Activated B cell treated with CpG ODN at 0.5 μM for 24 hours (primary cell): ENCODE results near the gene SMIM15. TPM values are rescaled to one million over a fixed set of nuclear protein-coding genes. Genes with fewer than 3 reads are reported as not detected.

ENCODE experiments used
- ATAC-seq: fragments of 200-7000 bp; cut with Tn5 transposase; one replicate; pipeline ENCODE4 v1.10.0; 2021; ENCODE audit warnings: low read depth, mild to moderate bottlenecking, moderate library complexity
- CTCF ChIA-PET: fragments of 350-600 bp; sonication (Branson Sonifier 250); formaldehyde crosslinking; loops from one replicate; lab custom pipeline; 2021; ENCODE audit warnings: antibody characterized with exemption; lab: Charles Lee
- POLR2A ChIA-PET: fragments of 350-600 bp; sonication (Branson Sonifier 250); formaldehyde crosslinking; loops from one replicate; lab custom pipeline; 2021; ENCODE audit warnings: antibody characterized with exemption; lab: Charles Lee
- DNase-seq: peaks from one replicate; pipeline ENCODE4 v3.0.0; 2022
- H3K27ac Mint-ChIP-seq: one replicate; pipeline ENCODE4 v1.8.0; 2020; ENCODE audit warnings: mixed read lengths
- H3K27me3 Mint-ChIP-seq: one replicate; pipeline ENCODE4 v1.8.0; 2021; ENCODE audit warnings: mixed read lengths
- H3K36me3 Mint-ChIP-seq: one replicate; pipeline ENCODE4 v1.8.0; 2021; ENCODE audit warnings: low read depth, mixed read lengths
- H3K4me1 Mint-ChIP-seq: one replicate; pipeline ENCODE4 v1.8.0; 2021; ENCODE audit warnings: mixed read lengths
- H3K4me3 Mint-ChIP-seq: one replicate; pipeline ENCODE4 v1.8.0; 2020; ENCODE audit warnings: mild to moderate bottlenecking, mixed read lengths
- H3K9me3 Mint-ChIP-seq: one replicate; pipeline ENCODE4 v1.8.0; 2020; ENCODE audit warnings: mixed read lengths
- intact Hi-C: fragments of 100-400 bp; cut with micrococcal nuclease; formaldehyde crosslinking; loops from one replicate; pipeline ENCODE4 v1.15.1; 2024
- total RNA-seq: library from RNA; stranded (reverse); gene quantifications from 2 replicates; pipeline ENCODE4 v1.2.3, GENCODE V29; 2022
- TF ChIP-seq, protein P1 (sequence below): fragments of 200-600 bp; IDR thresholded peaks from one replicate; pipeline ENCODE4 v1.8.0; 2022; ENCODE audit warnings: antibody characterized with exemption, mild to moderate bottlenecking

Gene SMIM15
- total RNA-seq, 1 donor from 2014 or later: 35.7 TPM

DNA sequence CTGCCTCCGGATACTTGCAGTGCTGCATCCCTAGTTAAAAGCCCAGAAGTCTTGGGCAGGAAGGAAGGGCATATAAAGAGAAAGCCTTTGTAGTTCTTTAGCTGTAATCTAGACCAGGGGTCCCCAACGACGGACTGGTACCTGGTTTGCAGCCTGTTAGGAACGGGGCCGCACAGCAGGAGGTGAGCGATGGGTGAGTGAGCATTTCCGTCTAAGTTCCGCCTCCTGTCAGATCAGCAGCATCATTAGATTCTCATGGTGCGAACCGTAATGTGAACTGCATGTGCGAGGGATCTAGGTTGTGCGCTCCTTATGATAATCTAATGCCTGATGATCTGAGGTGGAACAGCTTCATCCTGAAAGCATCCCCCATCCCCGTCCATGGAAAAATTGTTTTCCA lies 1.6 kb upstream of the SMIM15 start:
- ChIA-PET POLR2A (interaction anchor here (0.7 to 4.3 kb wide), 2 partner anchors 13 to 168 kb away, joined by 5 to 20 read pairs; partner anchors contain the start of gene ZSWIM6), CTCF (no interaction called here)
- H3K4me3 Mint-ChIP-seq: no peak overlapping the region
- H3K27me3 Mint-ChIP-seq: no peaks in the 10 kb centered on the region
- H3K36me3 Mint-ChIP-seq: peaks cover 31% of the 10 kb centered on the region
- TF ChIP-seq, protein P1, sequence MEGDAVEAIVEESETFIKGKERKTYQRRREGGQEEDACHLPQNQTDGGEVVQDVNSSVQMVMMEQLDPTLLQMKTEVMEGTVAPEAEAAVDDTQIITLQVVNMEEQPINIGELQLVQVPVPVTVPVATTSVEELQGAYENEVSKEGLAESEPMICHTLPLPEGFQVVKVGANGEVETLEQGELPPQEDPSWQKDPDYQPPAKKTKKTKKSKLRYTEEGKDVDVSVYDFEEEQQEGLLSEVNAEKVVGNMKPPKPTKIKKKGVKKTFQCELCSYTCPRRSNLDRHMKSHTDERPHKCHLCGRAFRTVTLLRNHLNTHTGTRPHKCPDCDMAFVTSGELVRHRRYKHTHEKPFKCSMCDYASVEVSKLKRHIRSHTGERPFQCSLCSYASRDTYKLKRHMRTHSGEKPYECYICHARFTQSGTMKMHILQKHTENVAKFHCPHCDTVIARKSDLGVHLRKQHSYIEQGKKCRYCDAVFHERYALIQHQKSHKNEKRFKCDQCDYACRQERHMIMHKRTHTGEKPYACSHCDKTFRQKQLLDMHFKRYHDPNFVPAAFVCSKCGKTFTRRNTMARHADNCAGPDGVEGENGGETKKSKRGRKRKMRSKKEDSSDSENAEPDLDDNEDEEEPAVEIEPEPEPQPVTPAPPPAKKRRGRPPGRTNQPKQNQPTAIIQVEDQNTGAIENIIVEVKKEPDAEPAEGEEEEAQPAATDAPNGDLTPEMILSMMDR: no peak
- no peak for DNase-seq
- peaks cover 28% of the 10 kb centered on the region for H3K4me1 Mint-ChIP-seq
- no peaks in the 10 kb centered on the region for H3K9me3 Mint-ChIP-seq
- intact Hi-C loops: loop anchor here (2.0 to 10.0 kb wide), 2 partner anchors 219 to 469 kb away; partner anchors contain the start of genes ERCC8 and NDUFAF2
- no peak for ATAC-seq
- no peak overlapping the region for H3K27ac Mint-ChIP-seq

DNA sequence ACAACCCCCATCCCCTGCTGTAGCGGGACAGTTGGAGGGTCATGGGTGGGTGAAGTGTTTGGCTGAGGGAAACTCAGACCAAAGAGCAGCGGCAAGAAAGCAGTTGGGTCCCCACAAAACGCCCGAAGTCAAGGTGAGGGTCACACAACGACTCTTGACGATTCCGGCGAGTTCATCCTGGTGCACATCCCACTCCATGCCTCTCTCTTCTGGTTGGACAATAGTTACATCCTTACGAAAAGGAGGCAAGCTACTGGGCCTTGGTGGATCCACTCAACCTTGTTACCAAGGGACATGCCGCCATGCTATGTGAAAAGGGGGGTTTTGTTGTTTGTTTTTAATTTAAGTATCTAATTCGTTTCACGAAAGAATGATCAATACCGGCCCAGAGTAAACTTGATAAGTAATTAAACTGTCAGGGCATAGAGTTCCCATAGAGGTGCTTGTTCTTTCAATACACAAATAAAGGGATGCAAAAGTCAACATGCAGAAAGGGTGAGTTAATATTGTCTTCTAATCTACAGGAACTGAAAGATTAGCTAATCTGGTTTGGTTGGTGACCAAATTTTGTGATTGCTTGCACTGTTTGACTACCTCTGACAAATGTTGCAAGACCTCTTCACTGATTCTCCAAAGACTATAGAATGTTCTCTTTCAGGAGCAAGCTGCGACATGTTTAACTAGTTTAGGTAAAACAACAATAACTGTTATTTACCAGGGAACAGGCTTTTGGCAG lies 732 bp upstream of the SMIM15 start:
- no peak for DNase-seq
- intact Hi-C loops: loop anchor here (1.0 to 10.0 kb wide), 4 partner anchors 169 to 468 kb away; partner anchors contain the start of genes ERCC8, NDUFAF2 and ZSWIM6
- ATAC-seq: no peak
- Mint-ChIP-seq H3K27ac (peak overlapping the region; percentile 95), H3K4me1 (peaks cover 30% of the 10 kb centered on the region), H3K9me3 (no peaks in the 10 kb centered on the region), H3K27me3 (no peaks in the 10 kb centered on the region), H3K4me3 (peak overlapping the region; percentile 95), H3K36me3 (peaks cover 39% of the 10 kb centered on the region)
- POLR2A ChIA-PET: interaction anchor here (4.3 kb wide), 1 partner anchor 168 kb away, joined by 20 read pairs; the partner anchor contains the start of gene ZSWIM6
- TF ChIP-seq, protein P1: no peak
- CTCF ChIA-PET: no interaction called here

DNA sequence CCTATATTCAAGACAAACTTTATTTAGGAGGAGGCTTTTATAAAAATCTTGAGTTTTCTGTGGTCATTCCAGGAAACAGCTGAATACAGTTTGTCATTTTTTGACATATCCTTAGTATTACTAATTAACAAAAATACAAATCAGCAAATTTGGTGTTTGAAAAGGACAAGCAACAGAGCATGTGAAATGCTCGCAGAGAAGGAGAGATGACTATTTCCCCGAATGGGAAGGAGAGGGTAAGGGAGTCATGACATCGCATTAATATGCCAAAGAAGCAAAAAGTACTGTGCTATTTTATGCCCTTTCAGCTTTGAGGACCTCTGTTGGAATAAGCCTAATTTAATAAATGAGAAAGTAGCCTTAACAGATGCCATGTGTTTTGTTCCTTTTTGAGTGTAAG lies 1.8 kb downstream of the SMIM15 start:
- ATAC-seq (no peak), DNase-seq (no peak)
- H3K27me3 Mint-ChIP-seq: no peaks in the 10 kb centered on the region
- ChIA-PET POLR2A (no interaction called here), CTCF (no interaction called here)
- TF ChIP-seq, protein P1: no peak
- H3K4me1 Mint-ChIP-seq: peaks cover 30% of the 10 kb centered on the region
- H3K4me3 Mint-ChIP-seq: peak overlapping the region; percentile 25
- H3K27ac Mint-ChIP-seq: peak overlapping the region; percentile 30
- peaks cover 50% of the 10 kb centered on the region for H3K36me3 Mint-ChIP-seq
- H3K9me3 Mint-ChIP-seq: peaks cover 3% of the 10 kb centered on the region
- intact Hi-C loops: loop anchor here (10.0 kb wide), 1 partner anchor 466 kb away; no protein-coding TSS in a partner anchor

DNA sequence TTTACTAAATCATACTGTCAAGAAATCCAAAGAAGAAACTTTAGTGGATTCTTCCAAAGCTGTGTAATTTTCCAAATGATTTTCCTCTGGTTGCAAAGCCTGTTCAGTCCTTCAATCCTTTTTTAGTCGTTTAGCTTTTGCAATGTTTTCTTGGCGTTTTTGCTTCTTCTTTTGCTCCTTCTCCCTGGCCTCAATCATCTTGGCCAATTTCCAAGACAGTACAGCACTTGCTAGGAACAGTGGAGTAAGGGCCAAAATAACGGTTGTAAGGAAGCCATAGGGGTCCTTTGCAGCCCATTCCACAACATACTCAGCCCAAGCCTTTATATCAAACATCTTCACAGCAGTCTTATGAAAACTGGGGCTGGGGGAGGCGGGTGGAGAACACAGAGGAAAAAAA lies 2.4 kb downstream of the SMIM15 start:
- no peaks in the 10 kb centered on the region for H3K27me3 Mint-ChIP-seq
- no peak for ATAC-seq
- H3K27ac Mint-ChIP-seq: no peak overlapping the region
- peaks cover 4% of the 10 kb centered on the region for H3K9me3 Mint-ChIP-seq
- no peak for DNase-seq
- TF ChIP-seq, protein P1: no peak
- ChIA-PET CTCF (no interaction called here), POLR2A (no interaction called here)
- H3K4me1 Mint-ChIP-seq: peaks cover 30% of the 10 kb centered on the region
- intact Hi-C loops: loop anchor here (10.0 kb wide), 1 partner anchor 465 kb away; no protein-coding TSS in a partner anchor
- peaks cover 55% of the 10 kb centered on the region for H3K36me3 Mint-ChIP-seq
- no peak overlapping the region for H3K4me3 Mint-ChIP-seq

DNA sequence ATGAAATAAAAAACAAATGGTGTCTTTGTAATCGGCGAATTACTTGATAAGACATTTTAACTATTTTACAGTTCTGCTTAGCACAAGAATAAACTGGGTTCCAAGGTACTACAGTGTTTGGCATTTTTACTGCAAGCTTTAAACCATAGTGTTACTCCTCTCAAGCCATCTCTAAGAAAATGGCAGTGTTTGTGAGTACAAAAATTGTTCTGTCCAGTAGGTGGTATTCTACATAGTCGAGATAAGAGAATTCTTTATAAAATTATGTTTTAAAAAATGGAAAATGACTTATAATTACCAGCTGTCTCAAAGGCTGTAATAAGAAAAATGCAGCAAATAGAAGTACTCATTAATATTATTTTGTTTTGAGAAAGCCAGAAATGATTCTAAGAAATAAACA lies 3.2 kb downstream of the SMIM15 start:
- POLR2A ChIA-PET: interaction anchor here (0.9 kb wide), 1 partner anchor 249 kb away, joined by 3 read pairs; no protein-coding TSS in a partner anchor
- TF ChIP-seq, protein P1: no peak
- no peak overlapping the region for H3K27ac Mint-ChIP-seq
- no peak overlapping the region for H3K4me3 Mint-ChIP-seq
- peaks cover 63% of the 10 kb centered on the region for H3K36me3 Mint-ChIP-seq
- no peak for ATAC-seq
- DNase-seq: no peak
- CTCF ChIA-PET: no interaction called here
- peaks cover 4% of the 10 kb centered on the region for H3K9me3 Mint-ChIP-seq
- H3K4me1 Mint-ChIP-seq: peaks cover 30% of the 10 kb centered on the region
- intact Hi-C loops: no loop called here
- H3K27me3 Mint-ChIP-seq: no peaks in the 10 kb centered on the region
